HPDE6-E6E7 (cell line): ENCODE data around the gene SNAPC4.

Source experiments
- DNase-seq: peaks from one replicate; pipeline ENCODE4 v3.0.0; 2011; ENCODE audit warnings: missing footprints; ENCODE audit errors: extremely low spot score

SNAPC4 gene

GRCh38 chr9:136372561-136373299 lies 27.2 kb downstream of the SNAPC4 start:
- peak; percentile 77 for DNase-seq

- DNase-seq = no peak
These were observed 28.0 kb downstream of the SNAPC4 start for GRCh38 chr9:136372006-136372405.

DNA sequence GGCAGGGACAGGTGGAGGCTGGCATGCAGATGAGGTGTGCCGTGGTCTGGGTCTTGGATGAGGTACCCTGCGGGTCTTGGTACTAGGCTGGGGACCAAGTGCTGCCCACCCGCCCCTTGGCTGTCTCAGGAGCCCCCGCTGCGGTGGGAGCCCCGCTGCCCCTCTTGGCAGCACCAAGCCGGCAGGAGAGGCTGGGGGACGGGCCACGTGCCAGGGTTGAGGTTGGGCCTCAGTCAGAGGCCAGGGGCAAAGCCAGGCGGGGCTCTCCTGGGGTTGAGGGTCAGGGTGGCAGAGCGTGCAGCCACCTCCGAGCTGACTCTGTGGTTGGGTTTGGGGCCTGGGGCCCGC lies 28.5 kb downstream of the SNAPC4 start:
- DNase-seq = no peak

GRCh38 chr9:136370687-136371532 lies 29.1 kb downstream of the SNAPC4 start:
- no peak for DNase-seq

DNA sequence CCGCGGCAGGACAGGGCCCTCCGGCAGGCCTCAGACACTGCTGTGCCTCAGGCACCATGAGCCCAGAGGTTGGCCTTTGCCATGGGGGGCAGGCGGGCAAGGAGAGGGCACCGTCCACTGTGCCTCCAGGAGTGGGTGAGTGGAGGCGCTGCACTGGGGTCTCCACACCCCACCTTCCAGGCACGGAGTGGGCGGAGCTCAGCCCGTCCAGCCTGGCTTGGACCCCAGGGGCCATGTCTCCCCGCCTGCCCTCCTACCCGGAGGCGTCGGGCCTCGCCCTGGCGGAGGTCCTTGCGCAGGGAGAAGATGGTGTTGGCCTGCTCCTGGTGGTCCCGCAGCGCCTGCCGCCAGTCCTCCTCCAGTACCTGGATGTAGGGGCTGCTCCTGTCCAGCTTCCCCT lies 29.9 kb downstream of the SNAPC4 start:
- no peak for DNase-seq

DNA sequence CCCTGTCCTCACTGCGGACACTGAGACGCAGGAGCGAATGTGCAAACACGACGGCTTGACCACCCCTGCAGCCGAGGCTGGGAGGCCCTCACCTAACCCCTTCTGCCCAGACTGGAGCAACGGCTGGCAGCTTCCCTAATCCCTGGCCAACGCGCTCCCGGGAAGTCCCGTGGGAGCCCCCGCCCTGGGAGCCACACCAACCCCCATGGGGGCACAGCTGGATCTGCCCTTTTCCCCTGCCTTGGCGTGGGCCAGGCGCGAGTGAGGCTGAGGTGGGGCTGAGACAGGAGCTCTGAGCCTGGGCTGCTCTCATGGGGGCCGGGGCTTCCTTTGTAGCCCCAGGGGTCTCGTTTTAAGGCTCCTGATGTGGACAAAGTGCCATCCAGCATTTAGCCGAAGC lies 31.8 kb downstream of the SNAPC4 start:
- no peak for DNase-seq

DNA sequence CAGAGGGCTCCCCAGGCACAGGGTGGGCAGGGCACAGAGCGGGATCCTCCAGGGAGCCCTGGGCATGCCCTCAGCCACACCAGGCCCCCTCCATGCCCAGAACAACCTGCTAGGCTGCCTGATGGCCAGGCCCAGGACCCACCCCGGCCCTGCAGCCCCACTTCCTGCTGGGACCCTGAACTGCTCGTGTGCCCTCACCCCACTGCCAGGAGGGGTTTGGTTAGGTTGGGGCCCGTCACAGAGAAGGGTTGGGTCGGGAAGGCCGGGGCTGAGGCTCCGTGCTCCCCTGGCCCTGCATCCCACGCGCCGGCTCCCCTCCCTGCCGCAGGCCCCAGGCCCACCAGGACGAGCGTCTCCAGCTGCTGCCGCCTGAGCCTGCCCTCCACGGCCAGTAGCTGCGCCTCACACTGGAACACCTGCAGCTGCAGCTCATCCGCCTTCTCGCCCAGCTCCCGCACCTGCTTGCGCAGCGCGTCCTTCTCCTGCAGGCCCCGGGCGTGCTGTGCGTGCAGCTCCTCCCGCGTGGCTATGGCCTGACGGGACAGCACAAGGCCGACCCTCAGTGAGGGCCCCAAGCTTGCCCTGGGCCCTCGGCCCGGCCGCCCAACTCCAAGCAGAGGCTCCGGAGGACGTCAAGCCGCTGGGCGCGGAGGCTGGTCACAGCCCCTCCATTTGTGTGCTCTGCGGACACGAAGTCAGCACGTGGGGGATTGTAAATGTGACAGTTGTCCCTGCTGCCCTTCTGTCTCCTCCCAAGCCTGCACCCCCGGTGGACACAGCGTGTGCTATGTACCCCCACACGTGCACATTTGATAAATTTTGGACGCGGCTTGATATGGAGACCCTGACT lies 32.4 kb downstream of the SNAPC4 start:
- DNase-seq = no peak

GRCh38 chr9:136366826-136367225 lies 33.1 kb downstream of the SNAPC4 start:
- DNase-seq = no peak

- no peak for DNase-seq
These were observed 34.2 kb downstream of the SNAPC4 start for GRCh38 chr9:136365775-136366222.

DNA sequence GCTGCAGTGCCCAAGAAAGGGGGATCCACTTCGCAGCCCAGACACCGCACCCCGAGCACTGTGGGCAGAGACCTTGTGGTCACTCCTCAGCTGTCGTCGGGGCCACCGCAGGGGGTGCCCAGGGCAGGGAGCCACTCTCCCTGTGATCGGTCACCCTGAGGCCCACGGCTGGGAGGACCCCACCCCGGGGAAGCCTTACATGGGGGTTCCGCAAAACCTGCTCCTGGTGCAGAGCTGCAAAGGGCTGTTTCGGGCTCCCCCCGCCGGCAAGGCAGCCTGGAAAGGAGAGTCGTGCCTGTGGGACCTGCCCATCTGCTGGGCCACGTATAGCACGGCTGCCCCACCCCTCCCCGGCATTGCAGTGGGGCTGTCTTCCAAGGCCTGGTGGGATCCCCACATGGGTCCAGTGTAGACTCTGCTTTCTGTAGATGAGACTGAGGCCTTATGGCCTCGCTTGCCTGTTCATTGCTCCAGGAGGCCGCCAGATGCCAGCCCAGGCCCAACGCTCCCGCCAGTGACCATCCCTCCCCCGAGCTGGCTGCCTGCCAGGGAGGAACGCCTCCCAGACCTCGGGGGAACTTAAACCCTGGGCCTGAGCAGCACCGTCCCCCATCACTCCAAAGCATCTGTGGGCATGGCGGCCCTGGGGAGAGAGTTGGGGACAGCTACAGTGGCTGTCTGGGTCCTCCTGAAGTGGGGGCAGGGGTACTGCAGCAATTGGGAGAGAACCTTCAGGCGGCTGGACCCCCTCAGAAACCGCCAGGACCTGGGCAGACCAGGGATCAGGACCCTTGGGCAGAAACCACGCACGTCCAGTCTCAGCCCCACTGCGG lies 34.8 kb downstream of the SNAPC4 start:
- DNase-seq = no peak

DNA sequence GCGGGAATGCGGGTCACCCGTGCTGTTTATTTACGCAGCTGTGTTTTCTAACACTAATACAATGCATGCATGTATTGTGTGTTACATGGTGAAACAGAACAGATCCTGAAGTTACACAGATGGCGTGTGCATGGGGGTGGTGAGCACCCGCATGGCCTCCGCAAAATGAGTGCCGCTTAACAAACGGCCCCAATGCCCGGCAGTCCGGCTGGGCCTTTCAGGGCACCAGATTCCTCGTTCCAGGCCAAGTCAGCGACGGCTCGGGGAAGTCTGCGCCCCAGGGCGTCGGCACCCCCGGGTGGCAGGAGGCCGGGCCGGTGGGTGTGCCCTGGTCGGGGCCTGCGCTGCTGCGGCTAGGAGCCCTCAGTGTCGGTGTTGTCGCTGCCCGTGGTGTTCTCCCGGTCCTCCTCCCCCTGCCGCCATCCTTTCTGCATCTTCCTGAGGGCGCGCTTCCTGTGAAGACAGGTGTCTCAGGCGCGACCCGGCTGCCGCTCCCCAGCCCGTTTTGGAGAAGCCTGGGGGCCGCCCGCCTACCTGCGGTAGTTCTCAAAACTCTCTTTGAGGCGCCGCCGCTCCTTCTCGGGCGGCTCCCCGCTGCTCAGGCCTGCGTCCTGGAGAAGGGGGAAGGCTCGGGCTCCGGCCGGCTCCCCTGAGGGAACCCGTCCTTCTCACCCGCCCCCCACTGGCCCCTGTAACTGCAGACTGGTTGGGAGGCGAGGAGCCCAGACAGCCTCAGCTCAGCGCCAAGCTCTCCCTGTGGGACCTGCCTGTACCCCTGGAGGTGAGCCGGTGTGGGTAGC lies 35.8 kb downstream of the SNAPC4 start:
- no peak for DNase-seq

DNA sequence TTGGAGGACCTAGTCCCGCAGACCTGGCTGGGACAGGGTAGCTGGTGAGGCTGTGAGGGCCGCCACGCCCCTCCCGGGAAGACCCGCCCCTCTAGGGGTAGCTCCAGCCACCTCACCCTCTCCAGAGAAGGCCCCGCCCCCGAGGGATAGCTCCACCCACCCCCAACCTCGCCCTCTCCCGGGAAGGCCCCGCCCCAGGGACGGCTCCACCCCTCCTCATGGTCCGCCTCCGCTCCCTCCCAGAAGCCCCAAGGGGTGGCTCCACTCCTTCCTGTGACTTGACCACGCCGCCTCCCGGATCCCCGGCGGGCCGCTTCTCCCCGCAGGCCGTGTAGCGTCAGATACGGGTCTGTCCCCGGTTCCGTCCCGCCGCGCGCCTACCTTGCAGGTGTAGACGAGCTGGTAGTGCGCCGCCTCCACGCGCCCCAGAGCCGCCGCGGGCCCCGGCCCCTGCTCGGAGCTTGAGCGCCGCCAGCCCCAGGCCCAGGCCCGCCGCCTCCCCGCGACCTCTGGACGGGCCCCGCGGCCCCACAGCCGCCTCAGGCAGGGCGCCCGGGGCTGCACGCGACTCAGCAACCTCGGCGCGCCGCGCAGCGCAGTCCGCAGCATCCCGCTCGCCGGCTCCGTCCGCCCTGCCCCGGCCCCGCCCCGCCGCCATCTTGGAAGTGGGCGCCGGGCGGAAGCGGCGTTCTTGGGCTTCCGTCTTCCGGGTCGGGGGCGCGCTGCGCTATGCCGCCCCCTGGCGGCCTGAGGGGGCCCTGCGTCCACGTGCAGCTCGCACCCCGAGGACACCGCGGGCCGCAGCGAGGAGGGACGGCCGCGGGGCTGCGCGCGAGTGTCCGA lies 36.6 kb downstream of the SNAPC4 start, which contains the start of gene DNLZ:
DNLZ (minus strand) TSS at position 639 of the 843 bp plus-strand sequence; CDS start at position 609, 30 bp downstream.
- DNase-seq = peak; percentile 93

DNA sequence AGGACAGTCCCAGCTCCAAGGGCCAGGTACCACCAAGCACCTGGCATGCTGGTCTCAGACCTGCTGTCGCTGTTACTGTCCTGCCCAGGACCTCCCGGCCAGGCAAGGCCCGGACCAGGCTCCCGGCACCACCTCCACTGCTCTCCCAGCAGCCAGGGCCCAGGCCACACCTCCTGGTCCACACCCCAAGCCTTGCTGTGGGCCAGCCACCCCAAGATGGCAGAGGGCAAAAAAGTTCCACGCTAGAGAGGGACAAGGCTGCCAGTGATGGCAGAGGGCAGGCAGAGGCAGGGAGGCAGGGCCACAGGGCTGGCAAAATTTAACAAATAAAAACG lies 37.6 kb downstream of the SNAPC4 start:
- DNase-seq = no peak

GRCh38 chr9:136361754-136362449 lies 38.1 kb downstream of the SNAPC4 start:
- DNase-seq = no peak

GRCh38 chr9:136361047-136361753 lies 38.8 kb downstream of the SNAPC4 start:
- DNase-seq = no peak

DNA sequence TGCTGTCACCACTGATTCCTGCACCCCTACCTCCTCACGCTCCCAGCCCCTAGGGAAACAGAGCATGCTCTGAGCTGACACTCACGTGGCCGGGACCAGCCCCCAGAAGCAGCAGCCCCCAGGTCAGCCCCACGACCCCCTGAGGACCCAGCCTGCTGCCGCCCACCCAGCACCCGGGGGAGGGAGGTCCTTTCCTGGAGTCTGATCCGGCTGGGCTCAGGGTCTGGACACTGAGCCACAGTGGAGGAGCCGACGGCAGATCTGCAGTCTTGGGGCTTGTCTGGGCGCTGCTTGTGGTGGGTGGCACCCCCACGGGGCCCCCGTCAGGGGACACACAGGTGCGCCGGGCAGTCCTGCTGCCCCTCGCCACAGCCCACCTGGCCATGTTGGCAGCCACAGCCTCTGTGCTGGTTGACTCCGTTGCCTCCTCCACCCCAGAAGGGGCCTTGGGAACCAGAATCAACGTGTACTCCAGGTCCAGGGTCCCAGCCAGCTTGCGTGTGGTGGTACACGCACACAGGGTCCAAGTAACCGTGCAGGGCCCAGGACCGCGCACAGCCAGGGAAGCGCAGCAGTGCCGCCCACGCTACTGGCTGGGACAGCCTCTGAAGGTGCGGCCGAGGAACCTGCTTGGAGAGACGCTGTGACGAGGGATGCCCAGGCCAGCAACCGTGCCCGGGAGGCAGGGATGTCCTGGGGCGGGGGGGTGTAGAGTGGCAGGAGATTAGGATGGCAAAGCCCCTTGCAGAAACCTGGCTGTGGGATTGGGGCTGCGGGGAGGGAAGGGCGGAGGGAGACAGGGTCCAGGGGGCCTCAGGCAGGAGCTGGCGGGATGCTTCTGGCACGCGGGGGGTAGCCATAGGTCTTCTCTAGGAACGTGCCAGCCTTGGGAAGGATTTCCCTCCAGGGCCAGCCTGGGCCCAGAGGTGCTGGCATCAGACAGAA lies 39.9 kb downstream of the SNAPC4 start:
- DNase-seq = no peak

GRCh38 chr9:136358888-136359287 lies 41.1 kb downstream of the SNAPC4 start:
- no peak for DNase-seq
